Measurements from ENCODE around the gene VPS16. TPM values are rescaled to one million over a fixed set of nuclear protein-coding genes. Genes with fewer than 3 reads are reported as not detected.

The VPS16 gene
- total RNA-seq, 1 donor from 2014 or later: 49.9 TPM

GRCh38 chr20:2816583-2817340 lies 23.8 kb upstream of the VPS16 start:
- peaks cover 51% of the 10 kb centered on the region for H3K27me3 Mint-ChIP-seq
- H3K9me3 Mint-ChIP-seq: peaks cover 5% of the 10 kb centered on the region
- DNase-seq (ENCODE audit: extremely low spot score, unreplicated experiment): peak; percentile 61
- H3K27ac Mint-ChIP-seq: no peak overlapping the region
- peaks cover 19% of the 10 kb centered on the region for H3K4me1 Mint-ChIP-seq (ENCODE audit: unreplicated experiment)
- H3K36me3 Mint-ChIP-seq: no peaks in the 10 kb centered on the region
- no peak overlapping the region for H3K4me3 Mint-ChIP-seq
- no peak for TF ChIP-seq CTCF (conservative IDR thresholded peaks at IDR 0.05)

GRCh38 chr20:2817341-2817726 lies 23.2 kb upstream of the VPS16 start:
- H3K36me3 Mint-ChIP-seq: no peaks in the 10 kb centered on the region
- no peak overlapping the region for H3K27ac Mint-ChIP-seq
- no peaks in the 10 kb centered on the region for H3K9me3 Mint-ChIP-seq
- peaks cover 20% of the 10 kb centered on the region for H3K4me1 Mint-ChIP-seq (ENCODE audit: unreplicated experiment)
- DNase-seq (ENCODE audit: extremely low spot score, unreplicated experiment): no peak
- peaks cover 50% of the 10 kb centered on the region for H3K27me3 Mint-ChIP-seq
- no peak for TF ChIP-seq CTCF (conservative IDR thresholded peaks at IDR 0.05)
- no peak overlapping the region for H3K4me3 Mint-ChIP-seq

GRCh38 chr20:2817891-2818595 lies 22.5 kb upstream of the VPS16 start:
- Mint-ChIP-seq H3K4me3 (no peak overlapping the region), H3K27ac (no peak overlapping the region), H3K27me3 (peaks cover 50% of the 10 kb centered on the region), H3K9me3 (no peaks in the 10 kb centered on the region), H3K4me1 (ENCODE audit: unreplicated experiment) (peaks cover 20% of the 10 kb centered on the region), H3K36me3 (no peaks in the 10 kb centered on the region)
- TF ChIP-seq CTCF (conservative IDR thresholded peaks at IDR 0.05): no peak
- peak; percentile 34 for DNase-seq (ENCODE audit: extremely low spot score, unreplicated experiment)

GRCh38 chr20:2820084-2820895 lies 20.3 kb upstream of the VPS16 start:
- TF ChIP-seq CTCF (conservative IDR thresholded peaks at IDR 0.05): no peak
- peak; percentile 68 for DNase-seq (ENCODE audit: extremely low spot score, unreplicated experiment)
- H3K4me1 Mint-ChIP-seq (ENCODE audit: unreplicated experiment): peaks cover 12% of the 10 kb centered on the region
- H3K27ac Mint-ChIP-seq: peak overlapping the region; percentile 5
- H3K27me3 Mint-ChIP-seq: peaks cover 44% of the 10 kb centered on the region
- H3K4me3 Mint-ChIP-seq: peak overlapping the region; percentile 44
- no peaks in the 10 kb centered on the region for H3K36me3 Mint-ChIP-seq
- H3K9me3 Mint-ChIP-seq: no peaks in the 10 kb centered on the region

GRCh38 chr20:2820896-2821869 lies 19.4 kb upstream of the VPS16 start:
- Mint-ChIP-seq H3K27ac (no peak overlapping the region), H3K4me1 (ENCODE audit: unreplicated experiment) (peaks cover 15% of the 10 kb centered on the region), H3K9me3 (no peaks in the 10 kb centered on the region), H3K36me3 (no peaks in the 10 kb centered on the region), H3K27me3 (peaks cover 47% of the 10 kb centered on the region), H3K4me3 (peak overlapping the region; percentile 35)
- TF ChIP-seq CTCF (conservative IDR thresholded peaks at IDR 0.05): no peak
- peak; percentile 44 for DNase-seq (ENCODE audit: extremely low spot score, unreplicated experiment)
